Tibial artery (tissue), 4 donors: ENCODE measurements around the gene STRN3.

Experiments used
- DNase-seq, 2 donors: peaks; one replicate each; pipeline ENCODE4 v3.0.0-alpha.2; 2019
- H3K27ac ChIP-seq, 2 donors: fragments of 200-600 bp; sonication (generic) in 1 of 2; 1 replicate in 1 of 2; 2 replicates in 1 of 2; pipeline ENCODE4 v1.5.1; 2018 to 2019; ENCODE audit warnings: mild to moderate bottlenecking in 1 of 2
- H3K27me3 ChIP-seq, 2 donors: fragments of 200-600 bp; sonication (generic) in 1 of 2; one replicate each; pipeline versions ENCODE4 v1.5.1 to v1.6.0; 2016 to 2019
- H3K36me3 ChIP-seq, 3 donors: fragments of 200-600 bp; sonication (generic) in 2 of 3; one replicate each; pipeline ENCODE4 v1.5.1; 2016 to 2019; ENCODE audit warnings: mild to moderate bottlenecking in 2 of 3
- H3K4me1 ChIP-seq, 4 donors: fragments of 200-600 bp; sonication (generic) in 2 of 4; 1 replicate in 3 of 4; 2 replicates in 1 of 4; pipeline ENCODE4 v1.5.1; 2016 to 2019
- H3K4me3 ChIP-seq, 2 donors: fragments of 200-600 bp; sonication (generic) in 1 of 2; 1 replicate in 1 of 2; 2 replicates in 1 of 2; pipeline ENCODE4 v1.5.1; 2018 to 2019; ENCODE audit warnings: mild to moderate bottlenecking in 2 of 2
- H3K9me3 ChIP-seq, 3 donors: fragments of 200-600 bp; sonication (generic) in 1 of 3; one replicate each; pipeline ENCODE4 v1.5.1; 2016 to 2019
- intact Hi-C: fragments of 100-400 bp; cut with DNase I; formaldehyde crosslinking; loops from one replicate; pipeline ENCODE4 v1.15.0; 2023; ENCODE audit warnings: low total_unique reads
- TF ChIP-seq, protein P1 (sequence below), 2 experiments: fragments of 200-600 bp in 1 of 2; fragments of 450-650 bp in 1 of 2; IDR thresholded peaks; one replicate each; pipeline ENCODE4 v1.5.1; 2017 to 2019; ENCODE audit warnings: antibody characterized with exemption in 2 of 2, mild to moderate bottlenecking in 1 of 2, moderate library complexity in 1 of 2

STRN3 gene

DNA sequence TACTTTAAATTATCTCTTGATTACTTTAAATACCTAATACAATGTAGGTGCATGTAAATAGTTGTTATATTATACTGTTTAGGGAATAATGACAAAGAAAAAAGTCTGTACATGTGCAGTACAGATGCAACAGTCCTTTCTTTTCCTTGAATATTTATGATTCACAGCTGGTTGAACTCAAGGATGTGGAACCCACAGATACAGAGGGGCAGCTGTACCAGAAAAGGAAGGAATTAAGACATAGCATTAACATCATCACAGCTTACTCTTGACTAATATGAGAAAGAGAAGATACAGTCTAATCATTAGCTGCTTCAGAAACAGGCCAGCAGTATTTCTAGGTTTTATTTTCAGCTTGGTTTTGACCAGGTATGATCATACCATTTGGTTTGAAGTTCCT, 35.4 kb downstream of the STRN3 start:
- peaks cover 0 to 72% (median 14%) of the 10 kb centered on the region in 4 donors for H3K4me1 ChIP-seq
- TF ChIP-seq, protein P1, sequence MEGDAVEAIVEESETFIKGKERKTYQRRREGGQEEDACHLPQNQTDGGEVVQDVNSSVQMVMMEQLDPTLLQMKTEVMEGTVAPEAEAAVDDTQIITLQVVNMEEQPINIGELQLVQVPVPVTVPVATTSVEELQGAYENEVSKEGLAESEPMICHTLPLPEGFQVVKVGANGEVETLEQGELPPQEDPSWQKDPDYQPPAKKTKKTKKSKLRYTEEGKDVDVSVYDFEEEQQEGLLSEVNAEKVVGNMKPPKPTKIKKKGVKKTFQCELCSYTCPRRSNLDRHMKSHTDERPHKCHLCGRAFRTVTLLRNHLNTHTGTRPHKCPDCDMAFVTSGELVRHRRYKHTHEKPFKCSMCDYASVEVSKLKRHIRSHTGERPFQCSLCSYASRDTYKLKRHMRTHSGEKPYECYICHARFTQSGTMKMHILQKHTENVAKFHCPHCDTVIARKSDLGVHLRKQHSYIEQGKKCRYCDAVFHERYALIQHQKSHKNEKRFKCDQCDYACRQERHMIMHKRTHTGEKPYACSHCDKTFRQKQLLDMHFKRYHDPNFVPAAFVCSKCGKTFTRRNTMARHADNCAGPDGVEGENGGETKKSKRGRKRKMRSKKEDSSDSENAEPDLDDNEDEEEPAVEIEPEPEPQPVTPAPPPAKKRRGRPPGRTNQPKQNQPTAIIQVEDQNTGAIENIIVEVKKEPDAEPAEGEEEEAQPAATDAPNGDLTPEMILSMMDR (IDR thresholded peaks at IDR 0.05) = no peak
- H3K27me3 ChIP-seq = no peaks in the 10 kb centered on the region
- intact Hi-C loops = no loop called here
- H3K4me3 ChIP-seq = no peak overlapping the region
- H3K9me3 ChIP-seq = no peaks in the 10 kb centered on the region
- DNase-seq = no peak
- H3K36me3 ChIP-seq = no peaks in the 10 kb centered on the region
- H3K27ac ChIP-seq = no peak overlapping the region

DNA sequence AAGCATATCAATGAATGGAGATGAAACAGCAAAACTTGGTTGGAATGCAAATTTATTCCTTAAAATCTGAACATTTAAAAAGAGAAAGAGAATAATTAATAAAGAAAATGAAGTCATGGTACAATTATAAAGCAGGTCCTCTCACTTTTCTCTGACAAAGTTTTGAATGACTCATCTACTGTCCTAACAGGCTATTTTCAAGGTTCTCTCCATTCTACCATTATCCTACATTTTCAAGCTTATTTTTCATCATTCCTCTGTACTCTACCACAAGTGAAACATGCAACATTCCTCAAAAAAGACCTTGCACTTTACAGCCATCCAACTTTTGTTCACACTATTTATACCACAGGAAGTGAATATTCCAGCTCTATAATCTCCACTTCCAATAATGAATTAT, 37.7 kb downstream of the STRN3 start:
- Histone ChIP-seq H3K27ac (peak overlapping the region in 1 of 2 donors; percentile 28), H3K27me3 (no peaks in the 10 kb centered on the region), H3K36me3 (no peaks in the 10 kb centered on the region), H3K4me1 (peaks cover 0 to 66% (median 3%) of the 10 kb centered on the region in 4 donors), H3K4me3 (no peak overlapping the region), H3K9me3 (no peaks in the 10 kb centered on the region)
- TF ChIP-seq, protein P1 (IDR thresholded peaks at IDR 0.05) = no peak
- intact Hi-C loops = no loop called here
- no peak for DNase-seq

DNA sequence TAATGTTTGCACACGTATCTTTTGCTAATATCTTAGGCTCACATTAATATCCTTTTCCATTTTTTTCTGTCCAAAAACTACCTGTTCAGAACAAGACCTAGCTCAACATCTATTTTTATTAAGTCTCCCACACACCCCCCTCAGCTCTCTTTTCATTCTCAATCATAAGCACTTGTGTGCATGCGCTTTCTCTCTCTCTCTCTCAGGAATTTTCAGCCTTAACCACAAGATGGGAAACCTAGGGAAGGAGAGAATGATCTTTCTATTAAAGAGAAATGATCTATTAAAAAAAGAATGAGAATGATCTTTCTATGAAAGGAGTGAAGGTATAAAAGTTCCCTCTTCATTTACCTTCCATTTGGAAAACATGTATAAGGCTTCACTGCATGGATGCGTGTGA, 40.4 kb downstream of the STRN3 start:
- Histone ChIP-seq H3K27ac (no peak overlapping the region), H3K36me3 (no peaks in the 10 kb centered on the region), H3K4me1 (peaks cover 0 to 79% (median 7%) of the 10 kb centered on the region in 4 donors), H3K4me3 (no peak overlapping the region), H3K27me3 (no peaks in the 10 kb centered on the region), H3K9me3 (no peaks in the 10 kb centered on the region)
- DNase-seq = no peak
- TF ChIP-seq, protein P1 (IDR thresholded peaks at IDR 0.05) = no peak
- intact Hi-C loops = no loop called here

DNA sequence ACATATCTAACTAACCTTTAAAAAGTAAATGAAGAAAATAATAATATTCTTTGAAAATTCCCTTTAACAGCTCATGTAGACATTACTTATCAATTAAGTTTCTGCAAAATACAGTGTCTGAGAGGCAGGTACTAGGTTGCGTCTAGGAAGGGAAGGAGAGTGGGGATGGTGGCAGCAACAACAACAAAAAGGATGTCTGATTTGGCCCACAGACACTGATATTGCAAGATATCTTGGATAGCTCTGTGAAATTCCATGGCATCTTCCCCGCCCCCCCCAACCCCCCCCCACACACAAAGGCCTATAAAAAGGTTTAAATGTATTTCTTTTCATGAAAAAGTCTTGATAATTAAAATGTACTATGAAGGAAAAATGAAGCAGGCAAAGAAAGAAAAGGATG, 42.3 kb downstream of the STRN3 start:
- intact Hi-C loops = no loop called here
- DNase-seq = no peak
- no peaks in the 10 kb centered on the region for H3K27me3 ChIP-seq
- no peak overlapping the region for H3K27ac ChIP-seq
- peaks cover 0 to 81% (median 7%) of the 10 kb centered on the region in 4 donors for H3K4me1 ChIP-seq
- TF ChIP-seq, protein P1 (IDR thresholded peaks at IDR 0.05) = no peak
- H3K36me3 ChIP-seq = no peaks in the 10 kb centered on the region
- no peak overlapping the region for H3K4me3 ChIP-seq
- H3K9me3 ChIP-seq = no peaks in the 10 kb centered on the region

DNA sequence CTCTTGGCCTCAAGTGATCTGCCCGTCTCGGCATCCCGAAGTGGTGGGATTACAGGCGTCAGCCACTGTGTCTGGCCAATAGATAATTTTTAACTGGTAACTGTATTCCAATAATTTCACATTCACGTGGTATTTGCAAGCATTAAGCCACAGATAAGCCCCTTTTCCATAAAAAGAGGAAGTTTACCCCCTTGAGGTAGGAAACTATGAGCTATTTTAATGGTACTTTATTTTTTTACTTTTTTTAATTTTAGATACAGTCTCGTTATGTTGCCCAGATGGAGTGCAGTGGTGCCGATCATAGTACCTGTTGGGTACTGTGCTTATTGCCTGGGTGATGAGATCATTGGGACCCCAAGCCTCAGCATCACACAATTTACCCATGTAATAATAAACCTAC, 43.6 kb downstream of the STRN3 start:
- Histone ChIP-seq H3K36me3 (no peaks in the 10 kb centered on the region), H3K27me3 (no peaks in the 10 kb centered on the region), H3K9me3 (no peaks in the 10 kb centered on the region), H3K4me1 (peaks cover 0 to 74% (median 7%) of the 10 kb centered on the region in 4 donors), H3K4me3 (no peak overlapping the region), H3K27ac (no peak overlapping the region)
- DNase-seq = no peak
- TF ChIP-seq, protein P1 (IDR thresholded peaks at IDR 0.05) = no peak
- intact Hi-C loops = no loop called here

DNA sequence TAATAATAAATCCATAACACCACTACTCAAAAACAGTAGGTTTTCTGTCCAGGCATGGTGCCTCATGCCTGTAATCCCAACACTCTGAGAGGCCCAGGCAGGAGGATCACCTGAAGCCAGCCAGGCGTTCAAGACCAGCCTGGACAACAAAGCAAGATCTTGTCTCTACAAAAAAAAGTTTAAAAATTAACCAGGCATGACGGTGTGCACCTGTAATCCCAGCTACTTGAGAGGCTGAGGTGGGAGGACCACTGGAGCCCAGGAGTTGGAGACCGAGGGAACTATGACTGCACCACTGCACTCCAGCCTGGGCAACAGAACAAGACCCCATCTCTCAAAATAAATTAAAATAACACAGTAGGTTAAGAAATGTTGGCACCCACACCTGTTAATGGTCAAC, 45.2 kb downstream of the STRN3 start:
- Histone ChIP-seq H3K4me3 (no peak overlapping the region), H3K9me3 (no peaks in the 10 kb centered on the region), H3K36me3 (no peaks in the 10 kb centered on the region), H3K27me3 (no peaks in the 10 kb centered on the region), H3K4me1 (peaks cover 0 to 61% (median 7%) of the 10 kb centered on the region in 4 donors), H3K27ac (peak overlapping the region in 1 of 2 donors; percentile 17)
- TF ChIP-seq, protein P1 (IDR thresholded peaks at IDR 0.05) = no peak
- intact Hi-C loops = no loop called here
- no peak for DNase-seq
